Natural killer cell (primary cell): ENCODE measurements around the gene TRAPPC3L. TPM values are rescaled to one million over a fixed set of nuclear protein-coding genes. Genes with fewer than 3 reads are reported as not detected.

ENCODE experiments used
- ATAC-seq, 3 donors: fragments of 150-1000 bp in 2 of 3; fragments of 200-7000 bp in 1 of 3; cut with Tn5 transposase; 1 replicate in 1 of 3; 2 replicates in 2 of 3; pipeline ENCODE4 v1.10.0; 2021; ENCODE audit warnings: mild to moderate bottlenecking in 2 of 3, moderate library complexity in 2 of 3
- DNase-seq, 2 donors: peaks; one replicate each; pipeline versions ENCODE4 v3.0.0 to v3.0.0-alpha.2; 2013 to 2021; ENCODE audit warnings: mixed read lengths in 1 of 2
- H3K27ac ChIP-seq: one replicate; pipeline ENCODE4 v1.5.1; 2013; ENCODE audit warnings: mild to moderate bottlenecking, low read length
- H3K27me3 ChIP-seq: one replicate; pipeline ENCODE4 v1.6.1; 2013; ENCODE audit warnings: low read length; ENCODE audit not compliant: control insufficient read depth, insufficient read depth
- H3K36me3 ChIP-seq: one replicate; pipeline ENCODE4 v1.6.1; 2013; ENCODE audit warnings: low read length; ENCODE audit not compliant: control insufficient read depth, insufficient read depth
- H3K4me1 ChIP-seq: one replicate; pipeline ENCODE4 v1.6.1; 2013; ENCODE audit warnings: low read length; ENCODE audit not compliant: control insufficient read depth, insufficient read depth
- H3K4me3 ChIP-seq: one replicate; pipeline ENCODE4 v1.5.1; 2013; ENCODE audit warnings: low read length
- H3K9me3 ChIP-seq: one replicate; pipeline ENCODE4 v1.6.1; 2013; ENCODE audit warnings: low read length; ENCODE audit not compliant: control insufficient read depth, insufficient read depth
- H3K27ac Mint-ChIP-seq, 2 donors: one replicate each; pipeline ENCODE4 v1.8.0; 2022; ENCODE audit warnings: mild to moderate bottlenecking in 2 of 2, mixed read lengths in 2 of 2, moderate library complexity in 1 of 2
- H3K27me3 Mint-ChIP-seq, 2 donors: one replicate each; pipeline ENCODE4 v1.8.0; 2022; ENCODE audit warnings: low read depth in 2 of 2, mixed read lengths in 2 of 2
- H3K36me3 Mint-ChIP-seq: one replicate; pipeline ENCODE4 v1.8.0; 2022; ENCODE audit warnings: mixed read lengths
- H3K4me1 Mint-ChIP-seq, 2 donors: one replicate each; pipeline ENCODE4 v1.8.0; 2022; ENCODE audit warnings: mixed read lengths in 2 of 2
- H3K4me3 Mint-ChIP-seq: one replicate; pipeline ENCODE4 v1.8.0; 2022; ENCODE audit warnings: mild to moderate bottlenecking, moderate library complexity, mixed read lengths
- H3K9me3 Mint-ChIP-seq, 2 donors: one replicate each; pipeline ENCODE4 v1.8.0; 2022; ENCODE audit warnings: mixed read lengths in 2 of 2
- WGBS: methylation state at CpG from one replicate; pipeline ENCODE4 v1.1.7; 2013; ENCODE audit warnings: missing lambda C conversion rate; ENCODE audit not compliant: insufficient coverage; 5-methylcytosine and 5-hydroxymethylcytosine counted together
- intact Hi-C: fragments of 100-400 bp; cut with micrococcal nuclease; formaldehyde crosslinking; loops from one replicate; pipeline ENCODE4 v1.14.2; 2022
- total RNA-seq, 4 donors: library from RNA; stranded (reverse); fragments of 120-200 nt in 1 of 4; gene quantifications; one replicate each; pipeline versions ENCODE4 v1.2.3 to v1.2.4, GENCODE V29; 2013 to 2022
- TF ChIP-seq, protein P1 (sequence below): fragments of 200-600 bp; IDR thresholded peaks from one replicate; pipeline ENCODE4 v1.8.0; 2022; ENCODE audit warnings: antibody characterized with exemption

Gene TRAPPC3L
- total RNA-seq, 3 donors from 2014 or later (not counting 1 experiment from before 2014, with no cell fraction given) = 0.66 TPM; not detected in 2

- H3K4me1 ChIP-seq = peaks cover 8% of the 10 kb centered on the region
- WGBS = 88% methylated on average over 3 of the region's 3 CpGs
- H3K36me3 ChIP-seq = no peaks in the 10 kb centered on the region
- H3K27ac Mint-ChIP-seq = no peak overlapping the region
- no peak overlapping the region for H3K27ac ChIP-seq
- H3K27me3 ChIP-seq = peaks cover 10% of the 10 kb centered on the region
- H3K9me3 ChIP-seq = no peaks in the 10 kb centered on the region
- no peaks in the 10 kb centered on the region for H3K36me3 Mint-ChIP-seq
- DNase-seq = no peak
- TF ChIP-seq, protein P1, sequence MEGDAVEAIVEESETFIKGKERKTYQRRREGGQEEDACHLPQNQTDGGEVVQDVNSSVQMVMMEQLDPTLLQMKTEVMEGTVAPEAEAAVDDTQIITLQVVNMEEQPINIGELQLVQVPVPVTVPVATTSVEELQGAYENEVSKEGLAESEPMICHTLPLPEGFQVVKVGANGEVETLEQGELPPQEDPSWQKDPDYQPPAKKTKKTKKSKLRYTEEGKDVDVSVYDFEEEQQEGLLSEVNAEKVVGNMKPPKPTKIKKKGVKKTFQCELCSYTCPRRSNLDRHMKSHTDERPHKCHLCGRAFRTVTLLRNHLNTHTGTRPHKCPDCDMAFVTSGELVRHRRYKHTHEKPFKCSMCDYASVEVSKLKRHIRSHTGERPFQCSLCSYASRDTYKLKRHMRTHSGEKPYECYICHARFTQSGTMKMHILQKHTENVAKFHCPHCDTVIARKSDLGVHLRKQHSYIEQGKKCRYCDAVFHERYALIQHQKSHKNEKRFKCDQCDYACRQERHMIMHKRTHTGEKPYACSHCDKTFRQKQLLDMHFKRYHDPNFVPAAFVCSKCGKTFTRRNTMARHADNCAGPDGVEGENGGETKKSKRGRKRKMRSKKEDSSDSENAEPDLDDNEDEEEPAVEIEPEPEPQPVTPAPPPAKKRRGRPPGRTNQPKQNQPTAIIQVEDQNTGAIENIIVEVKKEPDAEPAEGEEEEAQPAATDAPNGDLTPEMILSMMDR = no peak
- ATAC-seq = no peak
- no peak overlapping the region for H3K4me3 ChIP-seq
- no peak overlapping the region for H3K4me3 Mint-ChIP-seq
- intact Hi-C loops = loop anchor here (5.0 kb wide), 1 partner anchor 345 kb away; no protein-coding TSS in a partner anchor
- peaks cover 35 to 41% of the 10 kb centered on the region in 2 donors for H3K27me3 Mint-ChIP-seq
- H3K9me3 Mint-ChIP-seq = no peaks in the 10 kb centered on the region
- H3K4me1 Mint-ChIP-seq = no peaks in the 10 kb centered on the region
Observed at GRCh38 chr6:116562614-116563013, 17.1 kb upstream of the TRAPPC3L start.

DNA sequence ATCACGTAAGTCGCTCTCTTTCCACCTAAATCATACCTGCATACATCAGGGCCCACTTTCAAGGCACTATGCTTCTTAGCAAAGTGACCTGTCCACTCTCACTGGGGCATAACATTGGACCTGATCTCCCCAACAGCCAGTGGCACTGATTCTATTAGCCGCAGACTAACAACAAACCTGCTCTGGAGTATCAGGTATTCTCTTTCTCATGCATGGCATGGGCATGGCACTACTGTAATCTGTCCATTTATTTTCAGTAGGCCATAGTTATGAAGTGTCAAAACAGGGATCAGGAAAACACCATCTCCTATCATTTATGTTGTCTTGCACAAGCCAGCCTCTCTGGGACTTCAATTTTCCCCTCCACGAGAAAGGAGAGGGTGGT, 16.5 kb upstream of the TRAPPC3L start:
- H3K4me1 Mint-ChIP-seq = no peaks in the 10 kb centered on the region
- ATAC-seq (no peak), DNase-seq (no peak)
- intact Hi-C loops = loop anchor here (5.0 kb wide), 1 partner anchor 345 kb away; no protein-coding TSS in a partner anchor
- Histone ChIP-seq H3K36me3 (no peaks in the 10 kb centered on the region), H3K9me3 (no peaks in the 10 kb centered on the region), H3K4me3 (no peak overlapping the region), H3K27me3 (peaks cover 10% of the 10 kb centered on the region), H3K27ac (no peak overlapping the region), H3K4me1 (peaks cover 8% of the 10 kb centered on the region)
- H3K27me3 Mint-ChIP-seq = peaks cover 35 to 40% of the 10 kb centered on the region in 2 donors
- WGBS = 98% methylated on average over 3 of the region's 4 CpGs
- TF ChIP-seq, protein P1 = no peak
- no peak overlapping the region for H3K4me3 Mint-ChIP-seq
- no peaks in the 10 kb centered on the region for H3K9me3 Mint-ChIP-seq
- no peak overlapping the region for H3K27ac Mint-ChIP-seq
- no peaks in the 10 kb centered on the region for H3K36me3 Mint-ChIP-seq

DNA sequence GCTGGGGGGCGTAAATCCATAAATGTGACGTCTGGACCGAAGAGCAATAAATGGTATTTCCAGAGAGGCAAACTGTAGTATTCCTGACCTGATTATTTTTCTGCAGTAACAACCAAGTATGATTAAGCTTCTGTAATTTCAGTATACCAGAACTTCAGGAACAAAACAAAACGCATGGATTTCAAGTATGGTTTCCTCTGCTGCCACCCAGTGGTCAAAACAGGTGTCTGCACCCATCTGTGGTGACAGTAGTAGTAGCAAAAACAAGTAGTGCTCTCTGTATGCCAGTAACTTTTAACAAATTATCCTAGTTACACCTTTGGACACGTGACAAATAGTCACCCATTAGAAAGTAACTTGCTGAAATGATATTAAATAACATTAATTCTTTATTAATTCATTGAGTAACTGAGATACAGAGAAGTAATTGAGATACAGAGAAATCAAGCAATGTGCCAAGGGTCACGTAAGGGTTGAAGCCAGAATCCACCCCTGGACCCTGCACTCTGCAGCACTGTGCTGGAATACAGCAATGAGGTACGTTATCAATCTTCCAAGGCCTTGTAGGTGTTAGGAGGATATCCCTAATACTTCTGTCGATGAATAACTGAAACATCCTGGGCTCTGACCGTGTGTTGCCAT, 16.0 kb upstream of the TRAPPC3L start:
- Histone ChIP-seq H3K4me1 (peaks cover 8% of the 10 kb centered on the region), H3K27me3 (peaks cover 10% of the 10 kb centered on the region), H3K36me3 (no peaks in the 10 kb centered on the region), H3K4me3 (no peak overlapping the region), H3K27ac (no peak overlapping the region), H3K9me3 (no peaks in the 10 kb centered on the region)
- TF ChIP-seq, protein P1 = peak; percentile 93
- intact Hi-C loops = loop anchor here (2.0 to 5.0 kb wide), 2 partner anchors 275 to 344 kb away; no protein-coding TSS in a partner anchor
- Mint-ChIP-seq H3K4me3 (no peak overlapping the region), H3K27ac (no peak overlapping the region), H3K36me3 (no peaks in the 10 kb centered on the region), H3K27me3 (peaks cover 31 to 35% of the 10 kb centered on the region in 2 donors), H3K9me3 (no peaks in the 10 kb centered on the region), H3K4me1 (no peaks in the 10 kb centered on the region)
- WGBS = 71% methylated on average over 8 of the region's 9 CpGs
- DNase-seq = peak; percentile 54 to 84
- peak; percentile 83 to 95 (median 90) for ATAC-seq
